Muscle of leg (tissue), 11 donors: ENCODE data around the gene MOB3B. TPM values are rescaled to one million over a fixed set of nuclear protein-coding genes. Genes with fewer than 3 reads are reported as not detected.
A peak's percentile ranks its signal among the peaks of the same experiment; 100 is the strongest.

Experiments used
- DNase-seq: peaks from one replicate; pipeline ENCODE4 v3.0.0; 2013
- H3K27ac ChIP-seq: one replicate; pipeline ENCODE4 v1.5.1; 2013; ENCODE audit warnings: mild to moderate bottlenecking, low read length, control low read depth
- H3K27me3 ChIP-seq: one replicate; pipeline ENCODE4 v1.6.1; 2013; ENCODE audit warnings: low read length; ENCODE audit not compliant: control insufficient read depth, insufficient read depth
- H3K36me3 ChIP-seq: one replicate; pipeline ENCODE4 v1.6.1; 2013; ENCODE audit warnings: low read length; ENCODE audit not compliant: control insufficient read depth, insufficient read depth
- H3K4me1 ChIP-seq: one replicate; pipeline ENCODE4 v1.6.1; 2013; ENCODE audit warnings: low read length; ENCODE audit not compliant: control insufficient read depth, insufficient read depth
- H3K4me3 ChIP-seq: one replicate; pipeline ENCODE4 v1.5.1; 2013; ENCODE audit warnings: low read length, control low read depth
- H3K9me3 ChIP-seq: replicated peaks from 2 replicates; pipeline ENCODE4 v1.6.1; 2013; ENCODE audit warnings: low read depth, low read length; ENCODE audit not compliant: control insufficient read depth
- WGBS: methylation state at CpG from one replicate; pipeline ENCODE4 v1.1.5; 2013; ENCODE audit warnings: missing lambda C conversion rate; ENCODE audit not compliant: insufficient coverage; 5-methylcytosine and 5-hydroxymethylcytosine counted together
- polyA plus RNA-seq, 8 donors: library from polyadenylated mRNA; unstranded; fragments of 120-200 nt; gene quantifications; one replicate each; pipeline versions ENCODE4 v1.2.1 to v1.2.3, GENCODE V29; 2013; ENCODE audit warnings: inconsistent platforms in 1 of 8, low replicate concordance in 1 of 8; ENCODE audit not compliant: insufficient read length in 8 of 8, insufficient read depth in 1 of 8
- total RNA-seq: library from RNA; stranded (reverse); fragments of 120-200 nt; gene quantifications from one replicate; pipeline ENCODE4 v1.2.4, GENCODE V29; 2013

MOB3B gene
- total and polyA plus RNA-seq, 9 donors, result 1.4 to 4.3 (median 2.6) TPM

- no peak overlapping the region for H3K27ac ChIP-seq
- H3K27me3 ChIP-seq, result no peaks in the 10 kb centered on the region
- no peak overlapping the region for H3K4me3 ChIP-seq
- no peak for DNase-seq
- peaks cover 37% of the 10 kb centered on the region for H3K4me1 ChIP-seq
- no peaks in the 10 kb centered on the region for H3K36me3 ChIP-seq
- H3K9me3 ChIP-seq, result no peaks in the 10 kb centered on the region
- WGBS, result no CpG with 5 or more reads among the region's 9 CpGs
These were observed 191.1 kb downstream of the MOB3B start for GRCh38 chr9:27338527-27338903.

- H3K27ac ChIP-seq, result no peak overlapping the region
- H3K4me1 ChIP-seq, result peaks cover 40% of the 10 kb centered on the region
- H3K9me3 ChIP-seq, result no peaks in the 10 kb centered on the region
- WGBS, result 80% methylated on average over 4 of the region's 5 CpGs
- no peaks in the 10 kb centered on the region for H3K36me3 ChIP-seq
- no peaks in the 10 kb centered on the region for H3K27me3 ChIP-seq
- no peak overlapping the region for H3K4me3 ChIP-seq
- DNase-seq, result no peak
These were observed 191.6 kb downstream of the MOB3B start for GRCh38 chr9:27337833-27338526.

GRCh38 chr9:27337236-27337635 is 192.4 kb downstream of the MOB3B start:
- Histone ChIP-seq H3K27ac (no peak overlapping the region), H3K36me3 (no peaks in the 10 kb centered on the region), H3K27me3 (no peaks in the 10 kb centered on the region), H3K4me1 (peaks cover 40% of the 10 kb centered on the region), H3K9me3 (no peaks in the 10 kb centered on the region), H3K4me3 (no peak overlapping the region)
- WGBS, result 63% methylated on average over 2 of the region's 3 CpGs
- DNase-seq, result peak; percentile 38

GRCh38 chr9:27336829-27337228 is 192.8 kb downstream of the MOB3B start:
- Histone ChIP-seq H3K27ac (no peak overlapping the region), H3K36me3 (no peaks in the 10 kb centered on the region), H3K9me3 (no peaks in the 10 kb centered on the region), H3K27me3 (no peaks in the 10 kb centered on the region), H3K4me3 (no peak overlapping the region), H3K4me1 (peaks cover 37% of the 10 kb centered on the region)
- WGBS, result 84% methylated on average over 9 of the region's 10 CpGs
- no peak for DNase-seq

- WGBS, result 100% methylated on average over 1 of the region's 1 CpG
- H3K4me3 ChIP-seq, result no peak overlapping the region
- peaks cover 37% of the 10 kb centered on the region for H3K4me1 ChIP-seq
- H3K9me3 ChIP-seq, result no peaks in the 10 kb centered on the region
- H3K27me3 ChIP-seq, result no peaks in the 10 kb centered on the region
- no peaks in the 10 kb centered on the region for H3K36me3 ChIP-seq
- no peak for DNase-seq
- no peak overlapping the region for H3K27ac ChIP-seq
These were observed 193.5 kb downstream of the MOB3B start for GRCh38 chr9:27336126-27336525.

GRCh38 chr9:27335075-27335474 is 194.5 kb downstream of the MOB3B start:
- peaks cover 31% of the 10 kb centered on the region for H3K4me1 ChIP-seq
- H3K27ac ChIP-seq, result no peak overlapping the region
- no peaks in the 10 kb centered on the region for H3K36me3 ChIP-seq
- WGBS, result 100% methylated on average over 4 of the region's 6 CpGs
- H3K27me3 ChIP-seq, result no peaks in the 10 kb centered on the region
- no peaks in the 10 kb centered on the region for H3K9me3 ChIP-seq
- H3K4me3 ChIP-seq, result no peak overlapping the region
- DNase-seq, result no peak

- Histone ChIP-seq H3K36me3 (no peaks in the 10 kb centered on the region), H3K4me1 (peaks cover 20% of the 10 kb centered on the region), H3K27me3 (no peaks in the 10 kb centered on the region), H3K27ac (no peak overlapping the region), H3K4me3 (no peak overlapping the region), H3K9me3 (no peaks in the 10 kb centered on the region)
- 0% methylated on average over 3 of the region's 7 CpGs for WGBS
- DNase-seq, result peak; percentile 91
These were observed 196.2 kb downstream of the MOB3B start for GRCh38 chr9:27333241-27334052.

- 100% methylated on average over 2 of the region's 4 CpGs for WGBS
- Histone ChIP-seq H3K9me3 (no peaks in the 10 kb centered on the region), H3K4me3 (no peak overlapping the region), H3K36me3 (no peaks in the 10 kb centered on the region), H3K4me1 (peaks cover 3% of the 10 kb centered on the region), H3K27ac (no peak overlapping the region), H3K27me3 (no peaks in the 10 kb centered on the region)
- DNase-seq, result no peak
These were observed 198.2 kb downstream of the MOB3B start for GRCh38 chr9:27331393-27331792.

- 63% methylated on average over 3 of the region's 9 CpGs for WGBS
- peaks cover 3% of the 10 kb centered on the region for H3K4me1 ChIP-seq
- H3K36me3 ChIP-seq, result no peaks in the 10 kb centered on the region
- peak; percentile 65 for DNase-seq
- H3K9me3 ChIP-seq, result no peaks in the 10 kb centered on the region
- no peak overlapping the region for H3K27ac ChIP-seq
- no peak overlapping the region for H3K4me3 ChIP-seq
- H3K27me3 ChIP-seq, result no peaks in the 10 kb centered on the region
These were observed 200.3 kb downstream of the MOB3B start for GRCh38 chr9:27329291-27329690.

GRCh38 chr9:27328483-27328882 is 201.1 kb downstream of the MOB3B start:
- no peaks in the 10 kb centered on the region for H3K9me3 ChIP-seq
- no peak overlapping the region for H3K27ac ChIP-seq
- H3K36me3 ChIP-seq, result no peaks in the 10 kb centered on the region
- DNase-seq, result no peak
- H3K27me3 ChIP-seq, result no peaks in the 10 kb centered on the region
- H3K4me3 ChIP-seq, result no peak overlapping the region
- WGBS, result 90% methylated on average over 2 of the region's 3 CpGs
- H3K4me1 ChIP-seq, result peaks cover 3% of the 10 kb centered on the region
